B cell (primary cell): ENCODE results near the gene NUCKS1.

ENCODE experiments used
- EZH2 ChIP-seq: IDR thresholded peaks from 2 replicates; pipeline ENCODE4 v1.6.1; 2012; ENCODE audit warnings: borderline replicate concordance, low read depth, mild to moderate bottlenecking, moderate library complexity, low read length; ENCODE audit not compliant: insufficient read depth, poor library complexity, severe bottlenecking
- TF ChIP-seq, protein P1 (sequence below): fragments of 200-600 bp; IDR thresholded peaks from one replicate; pipeline ENCODE4 v1.8.0; 2022; ENCODE audit warnings: antibody characterized with exemption, mild to moderate bottlenecking

GRCh38 chr1:205754857-205755256 lies 4.9 kb upstream of the NUCKS1 start:
- TF ChIP-seq, protein P1, sequence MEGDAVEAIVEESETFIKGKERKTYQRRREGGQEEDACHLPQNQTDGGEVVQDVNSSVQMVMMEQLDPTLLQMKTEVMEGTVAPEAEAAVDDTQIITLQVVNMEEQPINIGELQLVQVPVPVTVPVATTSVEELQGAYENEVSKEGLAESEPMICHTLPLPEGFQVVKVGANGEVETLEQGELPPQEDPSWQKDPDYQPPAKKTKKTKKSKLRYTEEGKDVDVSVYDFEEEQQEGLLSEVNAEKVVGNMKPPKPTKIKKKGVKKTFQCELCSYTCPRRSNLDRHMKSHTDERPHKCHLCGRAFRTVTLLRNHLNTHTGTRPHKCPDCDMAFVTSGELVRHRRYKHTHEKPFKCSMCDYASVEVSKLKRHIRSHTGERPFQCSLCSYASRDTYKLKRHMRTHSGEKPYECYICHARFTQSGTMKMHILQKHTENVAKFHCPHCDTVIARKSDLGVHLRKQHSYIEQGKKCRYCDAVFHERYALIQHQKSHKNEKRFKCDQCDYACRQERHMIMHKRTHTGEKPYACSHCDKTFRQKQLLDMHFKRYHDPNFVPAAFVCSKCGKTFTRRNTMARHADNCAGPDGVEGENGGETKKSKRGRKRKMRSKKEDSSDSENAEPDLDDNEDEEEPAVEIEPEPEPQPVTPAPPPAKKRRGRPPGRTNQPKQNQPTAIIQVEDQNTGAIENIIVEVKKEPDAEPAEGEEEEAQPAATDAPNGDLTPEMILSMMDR, result no peak
- TF ChIP-seq EZH2, result no peak
